ENCODE results near the gene CCN2.

Gene CCN2

DNA sequence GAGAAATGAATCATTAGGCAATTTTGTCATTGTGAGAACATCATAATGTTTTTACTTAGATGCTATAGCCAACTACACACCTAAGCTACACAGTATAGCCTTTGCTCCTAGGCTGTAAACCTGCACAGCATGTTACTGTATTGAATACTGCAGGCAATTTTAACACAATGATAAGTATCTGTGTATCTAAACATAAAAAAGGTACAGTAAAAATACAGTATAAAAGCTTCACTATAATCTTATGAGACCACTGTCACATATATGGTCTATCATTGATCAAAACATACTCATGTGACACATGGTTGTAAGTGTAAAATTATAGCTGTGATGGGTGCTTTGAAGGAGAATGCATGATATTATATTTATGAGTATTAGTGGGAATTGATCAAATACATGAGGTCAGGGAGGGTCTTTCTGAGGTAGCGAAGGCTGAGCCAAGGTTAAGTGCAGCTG lies 29.2 kb upstream of the CCN2 start:
- H3K9me3 Mint-ChIP-seq = no peaks in the 10 kb centered on the region
- peaks cover 23% of the 10 kb centered on the region for H3K4me1 Mint-ChIP-seq
- H3K27me3 Mint-ChIP-seq (ENCODE audit: low read depth) = no peaks in the 10 kb centered on the region
- TF ChIP-seq, protein P1, sequence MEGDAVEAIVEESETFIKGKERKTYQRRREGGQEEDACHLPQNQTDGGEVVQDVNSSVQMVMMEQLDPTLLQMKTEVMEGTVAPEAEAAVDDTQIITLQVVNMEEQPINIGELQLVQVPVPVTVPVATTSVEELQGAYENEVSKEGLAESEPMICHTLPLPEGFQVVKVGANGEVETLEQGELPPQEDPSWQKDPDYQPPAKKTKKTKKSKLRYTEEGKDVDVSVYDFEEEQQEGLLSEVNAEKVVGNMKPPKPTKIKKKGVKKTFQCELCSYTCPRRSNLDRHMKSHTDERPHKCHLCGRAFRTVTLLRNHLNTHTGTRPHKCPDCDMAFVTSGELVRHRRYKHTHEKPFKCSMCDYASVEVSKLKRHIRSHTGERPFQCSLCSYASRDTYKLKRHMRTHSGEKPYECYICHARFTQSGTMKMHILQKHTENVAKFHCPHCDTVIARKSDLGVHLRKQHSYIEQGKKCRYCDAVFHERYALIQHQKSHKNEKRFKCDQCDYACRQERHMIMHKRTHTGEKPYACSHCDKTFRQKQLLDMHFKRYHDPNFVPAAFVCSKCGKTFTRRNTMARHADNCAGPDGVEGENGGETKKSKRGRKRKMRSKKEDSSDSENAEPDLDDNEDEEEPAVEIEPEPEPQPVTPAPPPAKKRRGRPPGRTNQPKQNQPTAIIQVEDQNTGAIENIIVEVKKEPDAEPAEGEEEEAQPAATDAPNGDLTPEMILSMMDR (IDR thresholded peaks at IDR 0.05; ENCODE audit: unreplicated experiment in 3 of 3) = no peak
- H3K36me3 Mint-ChIP-seq (ENCODE audit: low read depth) = no peaks in the 10 kb centered on the region
- peak overlapping the region; percentile 0 to 44 (median 32) for H3K27ac Mint-ChIP-seq
- no peak overlapping the region for H3K4me3 Mint-ChIP-seq

DNA sequence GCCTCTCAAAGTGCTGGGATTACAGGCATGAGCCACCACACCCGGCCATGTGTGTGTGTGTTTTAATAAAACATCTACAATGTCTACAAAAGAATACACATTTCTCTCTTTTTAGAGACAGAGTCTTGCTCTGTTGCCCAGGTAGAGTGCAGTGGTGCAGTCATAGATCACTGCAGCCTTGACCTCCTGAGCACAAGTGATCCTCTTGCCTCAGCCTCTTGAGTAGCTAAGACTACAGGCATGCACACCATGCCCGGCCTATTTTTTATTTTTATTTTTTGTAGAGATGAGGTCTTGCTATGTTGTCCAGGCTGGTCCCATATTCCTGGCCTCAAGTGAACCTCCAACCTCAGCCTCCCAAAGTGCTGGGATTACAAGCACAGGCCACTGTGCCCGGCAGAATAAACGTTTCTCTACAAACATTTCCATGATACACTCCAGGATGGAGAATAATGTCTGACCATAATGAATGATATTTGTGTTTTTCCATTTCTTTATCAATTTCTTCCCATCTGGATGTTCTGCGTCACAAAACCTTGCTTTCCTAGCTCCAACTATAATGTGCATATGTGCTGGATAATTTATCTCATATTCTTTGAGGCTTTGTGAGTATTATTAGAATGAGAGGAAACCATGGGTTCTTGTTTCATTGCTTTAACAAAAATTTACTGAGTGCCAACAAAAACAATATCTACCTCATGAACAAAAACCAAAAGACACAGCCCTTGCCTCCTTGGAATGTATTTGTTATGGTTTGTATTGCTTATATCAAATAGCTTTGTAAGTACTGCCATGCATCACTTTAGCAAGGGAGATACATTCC lies 28.6 kb upstream of the CCN2 start:
- TF ChIP-seq, protein P1 (IDR thresholded peaks at IDR 0.05; ENCODE audit: unreplicated experiment in 3 of 3) = no peak
- H3K4me1 Mint-ChIP-seq = peaks cover 23% of the 10 kb centered on the region
- H3K27me3 Mint-ChIP-seq (ENCODE audit: low read depth) = no peaks in the 10 kb centered on the region
- H3K27ac Mint-ChIP-seq = peak overlapping the region; percentile 26 to 44 (median 32)
- no peaks in the 10 kb centered on the region for H3K9me3 Mint-ChIP-seq
- H3K36me3 Mint-ChIP-seq (ENCODE audit: low read depth) = no peaks in the 10 kb centered on the region
- no peak overlapping the region for H3K4me3 Mint-ChIP-seq

DNA sequence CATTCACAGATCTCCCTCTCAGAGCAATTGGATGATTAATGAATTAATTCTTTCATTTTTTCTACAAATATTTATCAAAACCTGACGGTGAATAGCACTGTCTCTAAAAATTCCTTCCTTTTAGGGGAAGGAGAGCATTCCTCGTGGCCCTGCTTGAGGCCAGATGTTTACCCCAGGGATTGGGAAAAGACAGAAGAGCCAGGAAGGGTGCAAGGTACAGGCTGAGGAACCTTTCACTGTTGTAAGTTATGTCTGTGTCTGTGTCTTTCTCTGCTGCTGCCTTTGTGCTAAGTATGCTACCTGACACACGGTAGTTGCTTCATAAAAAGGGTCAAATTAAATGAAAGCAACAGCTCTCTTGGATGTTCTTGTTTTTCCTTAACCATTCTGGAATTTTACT lies 27.4 kb upstream of the CCN2 start:
- peak overlapping the region in 2 of 3 experiments; percentile 24 to 34 for H3K27ac Mint-ChIP-seq
- H3K9me3 Mint-ChIP-seq = no peaks in the 10 kb centered on the region
- H3K4me1 Mint-ChIP-seq = peaks cover 23% of the 10 kb centered on the region
- H3K36me3 Mint-ChIP-seq (ENCODE audit: low read depth) = no peaks in the 10 kb centered on the region
- no peaks in the 10 kb centered on the region for H3K27me3 Mint-ChIP-seq (ENCODE audit: low read depth)
- TF ChIP-seq, protein P1 (IDR thresholded peaks at IDR 0.05; ENCODE audit: unreplicated experiment in 3 of 3) = no peak
- H3K4me3 Mint-ChIP-seq = no peak overlapping the region

DNA sequence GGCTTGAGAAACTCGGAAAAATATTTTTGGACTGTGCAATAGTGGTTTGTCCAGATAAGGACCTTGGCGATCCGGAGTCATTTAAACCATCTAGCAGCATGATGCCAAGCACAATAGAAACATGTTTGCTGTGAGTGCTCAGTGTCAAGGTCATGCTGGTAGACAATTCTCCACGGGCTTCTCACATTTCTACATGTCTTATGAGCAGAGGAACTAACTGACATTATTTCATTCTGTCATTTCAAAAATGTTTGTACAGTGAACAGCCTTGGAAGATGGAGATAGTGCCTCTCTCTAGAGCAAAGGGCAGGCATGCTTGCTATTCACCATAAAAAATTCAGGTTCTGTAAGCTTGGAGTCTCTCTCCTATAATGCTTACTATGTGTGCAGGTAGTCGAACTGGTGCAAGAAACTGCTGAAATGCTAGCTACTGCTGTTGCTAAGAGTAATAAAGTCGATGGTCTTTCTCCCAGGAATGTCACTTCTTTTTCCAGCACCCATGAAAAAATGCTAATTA lies 25.4 kb upstream of the CCN2 start:
- no peaks in the 10 kb centered on the region for H3K36me3 Mint-ChIP-seq (ENCODE audit: low read depth)
- no peak overlapping the region for H3K4me3 Mint-ChIP-seq
- H3K27ac Mint-ChIP-seq = peak overlapping the region; percentile 6 to 30 (median 28)
- H3K9me3 Mint-ChIP-seq = no peaks in the 10 kb centered on the region
- no peaks in the 10 kb centered on the region for H3K27me3 Mint-ChIP-seq (ENCODE audit: low read depth)
- H3K4me1 Mint-ChIP-seq = peaks cover 23% of the 10 kb centered on the region
- TF ChIP-seq, protein P1 (IDR thresholded peaks at IDR 0.05; ENCODE audit: unreplicated experiment in 3 of 3) = no peak

DNA sequence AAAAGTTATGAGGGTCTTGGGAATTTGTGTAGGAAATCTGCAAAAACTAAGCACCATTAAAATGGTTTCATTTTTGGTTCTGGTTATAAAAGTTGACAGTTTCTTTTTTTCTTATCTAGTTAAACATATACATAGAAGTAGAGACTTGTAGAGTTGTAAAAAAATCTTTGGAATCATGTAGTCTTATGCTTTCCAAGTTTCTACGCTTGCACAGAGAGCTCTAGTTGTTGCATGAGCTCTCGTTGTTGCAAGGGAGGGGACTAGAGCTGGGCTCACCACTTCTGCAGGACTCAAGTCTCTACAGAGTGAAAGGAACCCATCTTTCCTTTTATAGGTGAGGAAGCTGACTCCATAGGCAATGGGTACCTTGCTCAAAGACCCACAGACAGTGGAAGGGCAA lies 21.6 kb upstream of the CCN2 start:
- TF ChIP-seq, protein P1 (IDR thresholded peaks at IDR 0.05; ENCODE audit: unreplicated experiment in 3 of 3) = no peak
- H3K27ac Mint-ChIP-seq = no peak overlapping the region
- no peaks in the 10 kb centered on the region for H3K36me3 Mint-ChIP-seq (ENCODE audit: low read depth)
- no peaks in the 10 kb centered on the region for H3K27me3 Mint-ChIP-seq (ENCODE audit: low read depth)
- peaks cover 12% of the 10 kb centered on the region for H3K4me1 Mint-ChIP-seq
- H3K4me3 Mint-ChIP-seq = no peak overlapping the region
- no peaks in the 10 kb centered on the region for H3K9me3 Mint-ChIP-seq

Measured in nephron (organoid).